Endothelial cell (in vitro differentiated cells): ENCODE data around the gene MAP4K1. TPM values are rescaled to one million over a fixed set of nuclear protein-coding genes. Genes with fewer than 3 reads are reported as not detected.
"Not testable (repeated sequence)": the region's sequence is repeated elsewhere in the genome, so short reads cannot be mapped to it uniquely, and the experiment has no call there.

Experiments used
- DNase-seq: peaks from one replicate; pipeline ENCODE4 v3.0.0; 2021; ENCODE audit warnings: low spot score
- H3K27ac Mint-ChIP-seq: one replicate; pipeline ENCODE4 v1.8.0; 2021; ENCODE audit warnings: mixed read lengths, inconsistent platforms; ENCODE audit not compliant: unreplicated experiment
- H3K27me3 Mint-ChIP-seq: one replicate; pipeline ENCODE4 v1.8.0; 2021; ENCODE audit warnings: mild to moderate bottlenecking, moderate library complexity, mixed read lengths, inconsistent platforms; ENCODE audit not compliant: unreplicated experiment
- H3K36me3 Mint-ChIP-seq: one replicate; pipeline ENCODE4 v1.8.0; 2021; ENCODE audit warnings: mild to moderate bottlenecking, low read depth, mixed read lengths, inconsistent platforms; ENCODE audit not compliant: unreplicated experiment
- H3K4me1 Mint-ChIP-seq: one replicate; pipeline ENCODE4 v1.8.0; 2021; ENCODE audit warnings: mild to moderate bottlenecking, mixed read lengths, inconsistent platforms; ENCODE audit not compliant: unreplicated experiment
- H3K4me3 Mint-ChIP-seq: one replicate; pipeline ENCODE4 v1.8.0; 2021; ENCODE audit warnings: mild to moderate bottlenecking, mixed read lengths, inconsistent platforms; ENCODE audit not compliant: unreplicated experiment
- H3K9me3 Mint-ChIP-seq: one replicate; pipeline ENCODE4 v1.8.0; 2021; ENCODE audit warnings: mixed read lengths, inconsistent platforms; ENCODE audit not compliant: unreplicated experiment
- total RNA-seq: library from RNA; stranded (reverse); fragmentation: NEBNext Ultra II Directional; extraction: Animal tissue kit (Norgen Biotek cat#: 25700); gene quantifications from one replicate; pipeline ENCODE4 v1.2.1, GENCODE V29; 2021; ENCODE audit not compliant: unreplicated experiment
- TF ChIP-seq, protein P1 (sequence below): fragments of 200-600 bp; sonication (generic); IDR thresholded peaks from one replicate; pipeline ENCODE4 v1.5.0; 2021; ENCODE audit warnings: antibody characterized with exemption; ENCODE audit not compliant: unreplicated experiment

MAP4K1 gene
- total RNA-seq, 1 donor from 2014 or later = 7.5 TPM

GRCh38 chr19:38562096-38562495, 55.7 kb downstream of the MAP4K1 start:
- TF ChIP-seq, protein P1, sequence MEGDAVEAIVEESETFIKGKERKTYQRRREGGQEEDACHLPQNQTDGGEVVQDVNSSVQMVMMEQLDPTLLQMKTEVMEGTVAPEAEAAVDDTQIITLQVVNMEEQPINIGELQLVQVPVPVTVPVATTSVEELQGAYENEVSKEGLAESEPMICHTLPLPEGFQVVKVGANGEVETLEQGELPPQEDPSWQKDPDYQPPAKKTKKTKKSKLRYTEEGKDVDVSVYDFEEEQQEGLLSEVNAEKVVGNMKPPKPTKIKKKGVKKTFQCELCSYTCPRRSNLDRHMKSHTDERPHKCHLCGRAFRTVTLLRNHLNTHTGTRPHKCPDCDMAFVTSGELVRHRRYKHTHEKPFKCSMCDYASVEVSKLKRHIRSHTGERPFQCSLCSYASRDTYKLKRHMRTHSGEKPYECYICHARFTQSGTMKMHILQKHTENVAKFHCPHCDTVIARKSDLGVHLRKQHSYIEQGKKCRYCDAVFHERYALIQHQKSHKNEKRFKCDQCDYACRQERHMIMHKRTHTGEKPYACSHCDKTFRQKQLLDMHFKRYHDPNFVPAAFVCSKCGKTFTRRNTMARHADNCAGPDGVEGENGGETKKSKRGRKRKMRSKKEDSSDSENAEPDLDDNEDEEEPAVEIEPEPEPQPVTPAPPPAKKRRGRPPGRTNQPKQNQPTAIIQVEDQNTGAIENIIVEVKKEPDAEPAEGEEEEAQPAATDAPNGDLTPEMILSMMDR = no peak
- Mint-ChIP-seq H3K27ac (no peak overlapping the region), H3K9me3 (no peaks in the 10 kb centered on the region), H3K4me3 (no peak overlapping the region), H3K27me3 (peaks cover 11% of the 10 kb centered on the region), H3K4me1 (no peaks in the 10 kb centered on the region), H3K36me3 (peaks cover 13% of the 10 kb centered on the region)
- DNase-seq = no peak

DNA sequence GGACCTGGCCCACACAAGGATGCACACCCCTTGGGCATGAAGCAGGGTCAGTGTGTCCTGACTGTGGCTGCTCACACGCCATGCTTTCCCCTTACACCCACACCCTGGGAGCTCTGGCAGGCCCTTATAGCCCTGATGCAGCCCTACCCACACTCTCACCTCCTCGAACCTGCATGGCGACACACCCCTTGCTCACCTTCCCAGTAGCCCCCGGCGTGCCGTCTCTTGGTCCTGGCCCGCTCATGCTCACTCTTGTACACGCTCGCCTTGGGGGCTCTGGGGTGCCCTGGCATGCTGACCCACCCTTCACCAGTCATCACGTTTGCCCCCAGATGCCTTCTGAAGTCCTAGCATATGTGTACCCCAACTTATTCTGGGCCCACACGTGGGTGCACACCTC, 56.1 kb downstream of the MAP4K1 start:
- Mint-ChIP-seq H3K4me1 (no peaks in the 10 kb centered on the region), H3K4me3 (no peak overlapping the region), H3K27ac (no peak overlapping the region), H3K9me3 (no peaks in the 10 kb centered on the region), H3K27me3 (peaks cover 11% of the 10 kb centered on the region), H3K36me3 (peaks cover 13% of the 10 kb centered on the region)
- TF ChIP-seq, protein P1 = no peak
- DNase-seq = no peak

GRCh38 chr19:38561053-38561606, 56.6 kb downstream of the MAP4K1 start:
- Mint-ChIP-seq H3K4me3 (no peak overlapping the region), H3K27ac (no peak overlapping the region), H3K9me3 (no peaks in the 10 kb centered on the region), H3K4me1 (no peaks in the 10 kb centered on the region), H3K36me3 (peaks cover 13% of the 10 kb centered on the region), H3K27me3 (peaks cover 11% of the 10 kb centered on the region)
- DNase-seq = no peak
- TF ChIP-seq, protein P1 = no peak

- Mint-ChIP-seq H3K4me3 (no peak overlapping the region), H3K9me3 (no peaks in the 10 kb centered on the region), H3K4me1 (no peaks in the 10 kb centered on the region), H3K27me3 (peaks cover 9% of the 10 kb centered on the region), H3K36me3 (peaks cover 13% of the 10 kb centered on the region), H3K27ac (no peak overlapping the region)
- TF ChIP-seq, protein P1 = no peak
- no peak for DNase-seq
These were observed 58.0 kb downstream of the MAP4K1 start for GRCh38 chr19:38559428-38560401.

- DNase-seq, H3K27ac Mint-ChIP-seq, H3K4me1 Mint-ChIP-seq, H3K27me3 Mint-ChIP-seq, H3K4me3 Mint-ChIP-seq, H3K9me3 Mint-ChIP-seq: not testable (repeated sequence)
- H3K36me3 Mint-ChIP-seq = peaks cover 13% of the 10 kb centered on the region
These were observed 58.8 kb downstream of the MAP4K1 start for GRCh38 chr19:38558933-38559332.
